GM12878 (cell line): Measurements from ENCODE around the gene PIGX. TPM values are rescaled to one million over a fixed set of nuclear protein-coding genes. Genes with fewer than 3 reads are reported as not detected.

Source experiments
- ATAC-seq: fragments of 200-7000 bp; cut with Tn5 transposase; 3 replicates; pipeline ENCODE4 v1.9.1; 2020; ENCODE audit warnings: mild to moderate bottlenecking, moderate library complexity
- BruUV-seq: library from RNA; stranded (reverse); fragments of 400-500 nt; replicated peaks from 2 replicates; lab custom pipeline; 2021; lab: Mats Ljungman, UMichigan
- CTCF ChIA-PET: fragments of 300-600 bp; sonication (Branson Sonifier 250); formaldehyde crosslinking; extraction: SDS; loops from one replicate; lab custom pipeline; 2021; ENCODE audit warnings: inconsistent platforms; lab: Yijun Ruan, JAX
- POLR2A ChIA-PET: fragments of 350-600 bp; formaldehyde crosslinking; extraction: SDS; loops from one replicate; lab custom pipeline; 2021; ENCODE audit warnings: inconsistent platforms; lab: Charles Lee
- RAD21 ChIA-PET: fragments of 300-600 bp; sonication (Branson Sonifier 250); formaldehyde crosslinking; loops from one replicate; lab custom pipeline; 2023; ENCODE audit warnings: antibody characterized with exemption; ENCODE audit not compliant: unreplicated experiment; lab: Charles Lee
- SMC1A ChIA-PET: fragments of 300-600 bp; sonication (Branson Sonifier 250); formaldehyde crosslinking; loops from one replicate; lab custom pipeline; 2023; ENCODE audit not compliant: unreplicated experiment, uncharacterized antibody; lab: Charles Lee
- DNase-seq: peaks from one replicate; pipeline ENCODE4 v3.0.0-alpha.2; 2011; ENCODE audit warnings: low read depth, low spot score
- FAIRE-seq: peaks from 3 replicates; lab custom pipeline; 2011; peaks lifted over from hg19 to GRCh38; lab: Jason Lieb, UNC
- H2AFZ ChIP-seq: 2 replicates; pipeline ENCODE4 v1.6.0; 2011; ENCODE audit warnings: low read depth, low read length, control low read depth; ENCODE audit not compliant: control insufficient read depth
- H3K27ac ChIP-seq: 2 replicates; pipeline ENCODE4 v1.5.1; 2011; ENCODE audit warnings: control low read depth; ENCODE audit not compliant: control insufficient read depth, insufficient read depth
- H3K27me3 ChIP-seq, 2 experiments: replicated peaks in 1 of 2; 2 replicates each; pipeline versions ENCODE4 v1.6.0 to v1.6.1; 2011; ENCODE audit warnings: low read length in 1 of 2; ENCODE audit not compliant: control insufficient read depth in 2 of 2, insufficient read depth in 2 of 2
- H3K36me3 ChIP-seq, 2 experiments: 2 replicates each; pipeline ENCODE4 v1.5.1; 2011; ENCODE audit warnings: low read length in 1 of 2; ENCODE audit not compliant: control insufficient read depth in 2 of 2, insufficient read depth in 2 of 2
- H3K4me1 ChIP-seq: 2 replicates; pipeline ENCODE4 v1.6.1; 2011; ENCODE audit warnings: mild to moderate bottlenecking, low read length, moderate library complexity, mixed read lengths; ENCODE audit not compliant: control insufficient read depth, insufficient read depth
- H3K4me2 ChIP-seq: 2 replicates; pipeline ENCODE4 v1.6.0; 2011; ENCODE audit warnings: control low read depth; ENCODE audit not compliant: control insufficient read depth, insufficient read depth
- H3K4me3 ChIP-seq: fragments of 200-600 bp; sonication (generic); 2 replicates; pipeline ENCODE4 v1.5.1; 2016
- H3K79me2 ChIP-seq: 2 replicates; pipeline ENCODE4 v1.6.0; 2011; ENCODE audit warnings: low read length; ENCODE audit not compliant: control insufficient read depth, insufficient read depth
- H3K9ac ChIP-seq: 2 replicates; pipeline ENCODE4 v1.8.0; 2011; ENCODE audit warnings: low read length, control low read depth, mixed read lengths; ENCODE audit not compliant: control insufficient read depth, insufficient read depth
- H3K9me3 ChIP-seq: replicated peaks from 3 replicates; pipeline ENCODE4 v1.5.1; 2011; ENCODE audit warnings: mild to moderate bottlenecking, low read length; ENCODE audit not compliant: control insufficient read depth, insufficient read depth
- H4K20me1 ChIP-seq: 2 replicates; pipeline ENCODE4 v1.6.0; 2011; ENCODE audit not compliant: control insufficient read depth, insufficient read depth
- BCL11A ChIP-seq: IDR thresholded peaks from 2 replicates; pipeline ENCODE4 v1.6.1; 2011; ENCODE audit warnings: low read depth, low read length
- ETV6 ChIP-seq, 2 experiments: fragments of 450-650 bp in 1 of 2; IDR thresholded peaks in 1 of 2; conservative IDR thresholded peaks in 1 of 2; 2 replicates each; pipeline ENCODE4 v1.6.1; 2014; ENCODE audit warnings: antibody characterized with exemption in 1 of 2, borderline replicate concordance in 1 of 2, low read depth in 1 of 2, mild to moderate bottlenecking in 1 of 2, moderate library complexity in 1 of 2
- HDGF ChIP-seq: fragments of 450-650 bp; IDR thresholded peaks from 2 replicates; pipeline ENCODE4 v1.6.1; 2016; ENCODE audit warnings: antibody characterized with exemption
- MTA3 ChIP-seq: IDR thresholded peaks from 2 replicates; pipeline ENCODE4 v1.6.1; 2012; ENCODE audit warnings: low read length, inconsistent platforms, borderline replicate concordance
- MYB ChIP-seq: fragments of 150-350 bp; IDR thresholded peaks from 2 replicates; pipeline ENCODE4 v1.6.1; 2014; ENCODE audit warnings: mild to moderate bottlenecking, low read depth, low read length, borderline replicate concordance
- NFXL1 ChIP-seq: fragments of 450-650 bp; IDR thresholded peaks from 2 replicates; pipeline ENCODE4 v1.6.1; 2017; ENCODE audit warnings: antibody characterized with exemption, mild to moderate bottlenecking, borderline replicate concordance
- NR2F1 ChIP-seq: fragments of 450-650 bp; conservative IDR thresholded peaks from 2 replicates; pipeline ENCODE4 v1.6.1; 2017; ENCODE audit warnings: mild to moderate bottlenecking
- SIX5 ChIP-seq: IDR thresholded peaks from 2 replicates; pipeline ENCODE4 v1.6.1; 2011; ENCODE audit warnings: mild to moderate bottlenecking, low read depth, low read length, moderate library complexity; ENCODE audit not compliant: severe bottlenecking
- SMAD1 ChIP-seq: fragments of 450-650 bp; IDR thresholded peaks from 2 replicates; pipeline ENCODE4 v1.6.1; 2018; ENCODE audit warnings: mild to moderate bottlenecking, low read depth; ENCODE audit not compliant: partially characterized antibody
- SPI1 ChIP-seq: IDR thresholded peaks from 2 replicates; pipeline ENCODE4 v1.6.1; 2011; ENCODE audit warnings: low read depth, mild to moderate bottlenecking, low read length, moderate library complexity, borderline replicate concordance; ENCODE audit not compliant: insufficient read depth
- TCF12 ChIP-seq: IDR thresholded peaks from 2 replicates; pipeline ENCODE4 v1.6.1; 2011; ENCODE audit warnings: low read depth, mild to moderate bottlenecking, low read length
- WGBS: methylation state at CpG from one replicate; pipeline ENCODE4 v1.1.6; 2016; ENCODE audit warnings: low lambda C conversion rate; ENCODE audit not compliant: insufficient replicate concordance, insufficient coverage; ENCODE audit errors: missing lambda C conversion rate; 5-methylcytosine and 5-hydroxymethylcytosine counted together
- in situ Hi-C: fragments of 300-500 bp; cut with MboI; formaldehyde crosslinking; loops from 9 replicates; pipeline ENCODE4 v1.14.3; 2018; ENCODE audit warnings: mixed read lengths
- intact Hi-C: fragments of 100-400 bp; cut with micrococcal nuclease; formaldehyde crosslinking; loops from one replicate; pipeline ENCODE4 v1.14.2; 2022; ENCODE audit not compliant: unreplicated experiment
- polyA plus RNA-seq, 11 experiments: library from polyadenylated mRNA; depleted of rRNA in 4 of 11; unstranded in 6 of 11; stranded (reverse) in 5 of 11; fragments of >200 nt; fragmentation: Nextera tagmentation in 4 of 11; fragmentation: Illumina TruSeq in 1 of 11; extraction: Ambion mirVana in 4 of 11; extraction: Trizol in 1 of 11; gene quantifications; 1 replicate in 1 of 11; 2 replicates in 10 of 11; pipeline versions ENCODE4 v1.2.1 to v1.2.3, GENCODE V29; 2011 to 2016; ENCODE audit warnings: inconsistent platforms in 2 of 11, missing spikeins in 2 of 11, low read depth in 1 of 11
- total RNA-seq, 4 experiments: library from RNA; depleted of rRNA in 3 of 4; stranded (reverse); fragments of >200 nt in 3 of 4; fragmentation: Illumina TruSeq in 1 of 4; extraction: Trizol in 1 of 4; gene quantifications; 2 replicates each; pipeline versions ENCODE4 v1.2.1 to v1.2.3, GENCODE V29; 2013 to 2021

The PIGX gene
- total and polyA plus RNA-seq, 10 of the 15 experiments (the other 5 are each of a cell fraction or from before 2014, with no cell fraction given), result 3.8 to 40.0 (median 22.3) TPM

DNA sequence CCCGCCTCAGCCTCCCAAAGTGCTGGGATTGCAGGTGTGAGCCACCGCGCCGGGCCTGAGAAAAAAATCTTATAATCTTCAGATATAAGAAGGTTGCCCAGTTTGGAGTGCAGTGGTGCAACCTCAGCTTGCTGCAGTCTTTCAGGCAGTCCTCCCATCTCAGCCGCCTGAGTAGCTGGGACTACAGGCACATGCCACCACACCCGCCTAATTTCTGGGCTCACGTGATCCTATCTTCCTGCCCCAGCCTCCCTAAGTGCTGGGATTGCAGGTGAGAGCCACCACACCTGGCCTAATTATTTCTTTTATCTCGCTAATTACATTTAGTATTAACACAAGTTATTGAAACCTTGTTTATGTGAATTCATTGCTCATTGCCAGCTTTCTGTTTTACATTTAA lies 41.0 kb downstream of the PIGX start (continued):
- no peak for TF ChIP-seq SMAD1

DNA sequence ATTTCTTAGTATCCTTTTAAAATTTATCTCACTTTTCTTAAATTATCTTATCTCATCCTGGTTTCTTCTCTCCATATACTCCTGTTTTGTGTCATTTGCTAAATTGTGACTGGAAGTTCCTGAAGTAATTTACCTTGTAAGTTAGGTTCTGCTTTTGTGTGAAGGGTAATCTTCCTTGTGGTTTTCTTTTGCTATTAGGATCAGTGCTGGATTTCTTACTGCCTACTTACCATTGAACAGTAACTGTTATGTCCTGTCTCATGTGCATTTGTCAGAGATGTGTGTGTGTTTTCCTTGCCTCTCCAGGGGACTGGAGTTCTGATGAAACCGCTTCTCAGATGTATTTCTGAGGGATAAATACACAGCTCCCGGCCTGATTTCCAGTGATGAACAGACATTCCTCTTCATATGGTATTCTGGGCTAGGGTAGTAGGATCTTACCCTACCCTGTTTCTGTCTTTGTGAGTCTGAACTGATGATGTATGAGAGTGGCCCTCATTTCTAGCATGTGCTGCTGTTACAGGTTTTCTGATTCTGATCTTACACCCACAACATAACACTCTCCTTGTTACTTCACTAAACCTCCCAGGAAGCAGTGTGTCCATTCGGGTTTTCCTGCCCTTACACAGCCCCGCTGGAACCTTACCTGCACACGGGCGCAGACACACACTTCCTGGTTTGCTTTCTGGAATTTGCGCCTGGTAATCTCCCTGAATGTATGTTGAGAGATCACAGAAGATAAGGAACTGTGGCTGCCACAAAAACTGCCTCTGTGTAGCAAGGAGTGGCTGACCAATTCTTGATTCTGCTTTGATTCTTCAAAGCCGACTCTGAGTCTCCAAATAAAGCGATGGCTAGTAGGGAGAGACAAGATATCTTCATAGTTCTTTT lies 42.2 kb downstream of the PIGX start:
- FAIRE-seq (no peak), DNase-seq (no peak), ATAC-seq (no peak)
- POLR2A ChIA-PET, result no interaction called here
- Histone ChIP-seq H3K79me2 (peaks cover 77% of the 10 kb centered on the region), H3K36me3 (peaks cover 4 to 17% of the 10 kb centered on the region in 2 experiments), H3K27ac (no peak overlapping the region), H3K4me3 (no peak overlapping the region), H3K4me1 (no peaks in the 10 kb centered on the region), H3K9ac (no peak overlapping the region), H3K9me3 (peaks cover 31% of the 10 kb centered on the region), H3K27me3 (no peaks in the 10 kb centered on the region), H4K20me1 (no peaks in the 10 kb centered on the region), H2AFZ (no peak overlapping the region), H3K4me2 (no peak overlapping the region)
- SMC1A ChIA-PET, result interaction anchor here (1.7 kb wide), 1 partner anchor 11 kb away, joined by 4 read pairs; no protein-coding TSS in a partner anchor
- no TSS peak for BruUV-seq
- in situ Hi-C loops (no loop called here), intact Hi-C loops (no loop called here)
- 93% methylated on average over 9 of the region's 9 CpGs for WGBS
- TF ChIP-seq BCL11A (no peak), NR2F1 (no peak), HDGF (no peak), SPI1 (no peak), MTA3 (no peak), TCF12 (no peak), ETV6 (conservative IDR thresholded peaks at IDR 0.05 in 1 of 2, IDR thresholded peaks at IDR 0.05 in 1 of 2; ENCODE audit: borderline replicate concordance in 1 of 2, low read depth in 1 of 2) (no peak), NFXL1 (no peak), SIX5 (no peak), MYB (no peak)
- RAD21 ChIA-PET, result no interaction called here
- CTCF ChIA-PET, result no interaction called here
